Panc1 (cell line): Measurements from ENCODE around the gene PAK6. TPM values are rescaled to one million over a fixed set of nuclear protein-coding genes. Genes with fewer than 3 reads are reported as not detected.

Experiments used
- ATAC-seq: fragments of 200-7000 bp; cut with Tn5 transposase; 2 replicates; pipeline ENCODE4 v1.9.1; 2020; ENCODE audit warnings: mild to moderate bottlenecking, moderate library complexity
- BruUV-seq: library from RNA; stranded (reverse); fragments of 400-500 nt; replicated peaks from 2 replicates; lab custom pipeline; 2021; lab: Mats Ljungman, UMichigan
- CTCF ChIA-PET: fragments of 300-600 bp; sonication (Branson Sonifier 250); formaldehyde crosslinking; loops from one replicate; lab custom pipeline; 2022; ENCODE audit warnings: antibody characterized with exemption; lab: Charles Lee
- POLR2A ChIA-PET: fragments of 300-600 bp; sonication (Branson Sonifier 250); formaldehyde crosslinking; loops from one replicate; lab custom pipeline; 2022; ENCODE audit warnings: antibody characterized with exemption; lab: Charles Lee
- DNase-seq: peaks from one replicate; pipeline ENCODE4 v3.0.0-alpha.2; 2010; ENCODE audit warnings: low read depth, low spot score
- H3K27ac ChIP-seq: 2 replicates; pipeline ENCODE4 v1.5.1; 2011; ENCODE audit warnings: mild to moderate bottlenecking, low read length, inconsistent platforms
- H3K27me3 ChIP-seq: fragments of 200-500 bp; sonication (Bioruptor generic); 2 replicates; pipeline ENCODE4 v1.6.0; 2014; ENCODE audit warnings: low read length, inconsistent platforms; ENCODE audit not compliant: control insufficient read depth, insufficient read depth
- H3K36me3 ChIP-seq: fragments of 200-500 bp; sonication (Bioruptor generic); 2 replicates; pipeline ENCODE4 v1.5.1; 2014; ENCODE audit warnings: inconsistent platforms, mild to moderate bottlenecking, low read length, moderate library complexity; ENCODE audit not compliant: control insufficient read depth, insufficient read depth
- H3K4me1 ChIP-seq: 2 replicates; pipeline ENCODE4 v1.5.1; 2011; ENCODE audit warnings: inconsistent platforms, mild to moderate bottlenecking, low read length, moderate library complexity; ENCODE audit not compliant: control insufficient read depth, insufficient read depth
- H3K4me3 ChIP-seq, 2 experiments: 2 replicates each; pipeline ENCODE4 v1.5.1; 2011 to 2012; ENCODE audit warnings: low read depth in 2 of 2, low read length in 2 of 2, mild to moderate bottlenecking in 2 of 2, inconsistent platforms in 1 of 2, moderate library complexity in 1 of 2
- H3K9me3 ChIP-seq: fragments of 200-500 bp; sonication (Bioruptor generic); 2 replicates; pipeline ENCODE4 v1.5.1; 2014; ENCODE audit warnings: low read depth, mild to moderate bottlenecking, inconsistent platforms, low read length, moderate library complexity; ENCODE audit not compliant: control insufficient read depth, insufficient read depth
- POLR2AphosphoS5 ChIP-seq: IDR thresholded peaks from 2 replicates; pipeline ENCODE4 v1.6.1; 2012; ENCODE audit warnings: mild to moderate bottlenecking, low read depth, low read length, moderate library complexity
- SIN3A ChIP-seq: IDR thresholded peaks from 2 replicates; pipeline ENCODE4 v1.6.1; 2012; ENCODE audit warnings: low read depth, mild to moderate bottlenecking, low read length, moderate library complexity, borderline replicate concordance; ENCODE audit not compliant: insufficient read depth
- TCF7L2 ChIP-seq: IDR thresholded peaks from 2 replicates; pipeline ENCODE4 v1.6.1; 2011; ENCODE audit warnings: mild to moderate bottlenecking, low read depth, low read length, inconsistent platforms
- in situ Hi-C: cut with HindIII; loops from 2 replicates; pipeline ENCODE4 v1.10.0; 2016; ENCODE audit warnings: low sequenced_read_pairs, low pct_unique_long_range_greater_than_20kb
- intact Hi-C: fragments of 100-400 bp; cut with micrococcal nuclease; formaldehyde crosslinking; loops from one replicate; pipeline ENCODE4 v1.10.0; 2022; ENCODE audit not compliant: unreplicated experiment
- total RNA-seq: library from RNA; stranded (reverse); gene quantifications from one replicate; pipeline ENCODE4 v1.2.1, GENCODE V29; 2021; ENCODE audit not compliant: unreplicated experiment
- TF ChIP-seq, protein P1 (sequence below): fragments of 450-650 bp; IDR thresholded peaks from 2 replicates; pipeline ENCODE4 v1.5.1; 2017; ENCODE audit warnings: mild to moderate bottlenecking
- TF ChIP-seq, protein P2 (sequence below), 2 experiments: IDR thresholded peaks; 2 replicates each; pipeline ENCODE4 v1.6.1; 2011 to 2012; ENCODE audit warnings: low read depth in 2 of 2, control low read depth in 1 of 2, low read length in 1 of 2, mild to moderate bottlenecking in 1 of 2, moderate library complexity in 1 of 2; ENCODE audit not compliant: insufficient read depth in 1 of 2

PAK6 gene
- total RNA-seq, 1 experiment from 2014 or later = 6.3 TPM

DNA sequence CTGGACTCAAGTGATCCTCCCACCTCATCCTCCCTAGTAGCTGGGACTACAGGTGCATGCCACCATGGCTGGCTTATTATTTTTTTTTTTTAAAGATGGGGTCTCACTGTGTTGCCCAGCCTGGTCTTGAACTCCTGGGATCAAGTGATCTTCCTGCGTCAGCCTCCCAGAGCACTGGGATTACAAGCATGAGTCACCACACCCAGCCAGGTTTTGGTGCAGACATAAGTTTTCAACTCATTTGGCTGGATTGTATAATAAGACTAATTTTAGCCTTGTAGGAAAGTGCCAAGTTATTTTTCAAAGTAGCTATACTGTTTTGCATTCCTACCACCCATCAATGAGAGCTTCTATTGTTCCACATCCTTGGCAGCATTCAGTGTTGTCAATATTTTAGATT is 45.9 kb upstream of the PAK6 start:
- no peak for TF ChIP-seq POLR2AphosphoS5
- TF ChIP-seq, protein P1, sequence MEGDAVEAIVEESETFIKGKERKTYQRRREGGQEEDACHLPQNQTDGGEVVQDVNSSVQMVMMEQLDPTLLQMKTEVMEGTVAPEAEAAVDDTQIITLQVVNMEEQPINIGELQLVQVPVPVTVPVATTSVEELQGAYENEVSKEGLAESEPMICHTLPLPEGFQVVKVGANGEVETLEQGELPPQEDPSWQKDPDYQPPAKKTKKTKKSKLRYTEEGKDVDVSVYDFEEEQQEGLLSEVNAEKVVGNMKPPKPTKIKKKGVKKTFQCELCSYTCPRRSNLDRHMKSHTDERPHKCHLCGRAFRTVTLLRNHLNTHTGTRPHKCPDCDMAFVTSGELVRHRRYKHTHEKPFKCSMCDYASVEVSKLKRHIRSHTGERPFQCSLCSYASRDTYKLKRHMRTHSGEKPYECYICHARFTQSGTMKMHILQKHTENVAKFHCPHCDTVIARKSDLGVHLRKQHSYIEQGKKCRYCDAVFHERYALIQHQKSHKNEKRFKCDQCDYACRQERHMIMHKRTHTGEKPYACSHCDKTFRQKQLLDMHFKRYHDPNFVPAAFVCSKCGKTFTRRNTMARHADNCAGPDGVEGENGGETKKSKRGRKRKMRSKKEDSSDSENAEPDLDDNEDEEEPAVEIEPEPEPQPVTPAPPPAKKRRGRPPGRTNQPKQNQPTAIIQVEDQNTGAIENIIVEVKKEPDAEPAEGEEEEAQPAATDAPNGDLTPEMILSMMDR = no peak
- TF ChIP-seq, protein P2, sequence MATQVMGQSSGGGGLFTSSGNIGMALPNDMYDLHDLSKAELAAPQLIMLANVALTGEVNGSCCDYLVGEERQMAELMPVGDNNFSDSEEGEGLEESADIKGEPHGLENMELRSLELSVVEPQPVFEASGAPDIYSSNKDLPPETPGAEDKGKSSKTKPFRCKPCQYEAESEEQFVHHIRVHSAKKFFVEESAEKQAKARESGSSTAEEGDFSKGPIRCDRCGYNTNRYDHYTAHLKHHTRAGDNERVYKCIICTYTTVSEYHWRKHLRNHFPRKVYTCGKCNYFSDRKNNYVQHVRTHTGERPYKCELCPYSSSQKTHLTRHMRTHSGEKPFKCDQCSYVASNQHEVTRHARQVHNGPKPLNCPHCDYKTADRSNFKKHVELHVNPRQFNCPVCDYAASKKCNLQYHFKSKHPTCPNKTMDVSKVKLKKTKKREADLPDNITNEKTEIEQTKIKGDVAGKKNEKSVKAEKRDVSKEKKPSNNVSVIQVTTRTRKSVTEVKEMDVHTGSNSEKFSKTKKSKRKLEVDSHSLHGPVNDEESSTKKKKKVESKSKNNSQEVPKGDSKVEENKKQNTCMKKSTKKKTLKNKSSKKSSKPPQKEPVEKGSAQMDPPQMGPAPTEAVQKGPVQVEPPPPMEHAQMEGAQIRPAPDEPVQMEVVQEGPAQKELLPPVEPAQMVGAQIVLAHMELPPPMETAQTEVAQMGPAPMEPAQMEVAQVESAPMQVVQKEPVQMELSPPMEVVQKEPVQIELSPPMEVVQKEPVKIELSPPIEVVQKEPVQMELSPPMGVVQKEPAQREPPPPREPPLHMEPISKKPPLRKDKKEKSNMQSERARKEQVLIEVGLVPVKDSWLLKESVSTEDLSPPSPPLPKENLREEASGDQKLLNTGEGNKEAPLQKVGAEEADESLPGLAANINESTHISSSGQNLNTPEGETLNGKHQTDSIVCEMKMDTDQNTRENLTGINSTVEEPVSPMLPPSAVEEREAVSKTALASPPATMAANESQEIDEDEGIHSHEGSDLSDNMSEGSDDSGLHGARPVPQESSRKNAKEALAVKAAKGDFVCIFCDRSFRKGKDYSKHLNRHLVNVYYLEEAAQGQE (IDR thresholded peaks at IDR 0.05; ENCODE audit: insufficient read depth in 1 of 2, low read depth in 2 of 2, low read length in 1 of 2) = no peak
- TF ChIP-seq TCF7L2 = no peak
- no peak for TF ChIP-seq SIN3A
- Histone ChIP-seq H3K36me3 (peaks cover 10% of the 10 kb centered on the region; the same call in 1 of the 2 replicates), H3K4me1 (no peaks in the 10 kb centered on the region), H3K27ac (no peak overlapping the region), H3K9me3 (no peaks in the 10 kb centered on the region), H3K4me3 (no peak overlapping the region), H3K27me3 (no peaks in the 10 kb centered on the region)
- POLR2A ChIA-PET = interaction anchor here (0.7 kb wide), 1 partner anchor 9 kb away, joined by 14 read pairs; no protein-coding TSS in a partner anchor
- DNase-seq (no peak), ATAC-seq (no peak)
- intact Hi-C loops (no loop called here), in situ Hi-C loops (no loop called here)
- BruUV-seq = no TSS peak
- CTCF ChIA-PET = interaction anchor here (0.6 to 0.7 kb wide), 2 partner anchors 24 to 143 kb away, joined by 7 to 8 read pairs; no protein-coding TSS in a partner anchor

DNA sequence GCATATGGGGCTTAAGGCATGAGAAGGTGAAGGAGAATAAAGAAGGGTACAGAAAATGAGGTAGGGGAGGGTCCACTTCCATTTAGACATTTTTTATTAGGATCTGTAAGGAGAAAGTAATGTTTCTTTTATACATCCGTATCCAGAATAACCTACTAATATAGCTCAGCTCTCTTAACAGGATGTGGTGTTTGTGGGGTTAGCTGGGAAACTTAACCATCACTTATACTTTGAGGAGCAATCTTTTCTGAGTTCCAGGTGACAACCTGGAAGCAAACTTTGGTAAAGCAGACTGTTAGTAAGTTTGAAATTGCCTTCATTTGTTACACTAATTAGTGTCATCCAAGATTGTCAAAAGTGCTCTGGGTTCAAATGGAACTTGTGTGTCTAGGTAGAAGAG is 41.4 kb upstream of the PAK6 start:
- H3K36me3 ChIP-seq = peaks cover 38% of the 10 kb centered on the region
- ChIA-PET CTCF (no interaction called here), POLR2A (no interaction called here)

More for the DNA sequence above, 41.4 kb upstream of the PAK6 start:
- Histone ChIP-seq H3K9me3 (no peaks in the 10 kb centered on the region), H3K27ac (no peak overlapping the region), H3K4me3 (no peak overlapping the region), H3K27me3 (no peaks in the 10 kb centered on the region), H3K4me1 (no peaks in the 10 kb centered on the region)
- no peak for ATAC-seq
- no TSS peak for BruUV-seq
- in situ Hi-C loops (no loop called here), intact Hi-C loops (no loop called here)
- no peak for DNase-seq
- TF ChIP-seq SIN3A (no peak), POLR2AphosphoS5 (no peak), TCF7L2 (no peak)
- TF ChIP-seq, protein P1 = no peak
- TF ChIP-seq, protein P2 (IDR thresholded peaks at IDR 0.05; ENCODE audit: insufficient read depth in 1 of 2, low read depth in 2 of 2, low read length in 1 of 2) = no peak
